Adrenal gland (tissue), 12 donors: ENCODE data around the gene ATN1. TPM values are rescaled to one million over a fixed set of nuclear protein-coding genes. Genes with fewer than 3 reads are reported as not detected.

Experiments used
- DNase-seq, 7 donors: peaks; one replicate each; pipeline ENCODE4 v3.0.0-alpha.2; 2019 to 2020
- H3K27ac ChIP-seq, 5 donors: fragments of 200-600 bp; sonication (generic) in 4 of 5; 1 replicate in 3 of 5; 2 replicates in 2 of 5; pipeline versions ENCODE4 v1.5.1 to v1.8.0; 2016 to 2020; ENCODE audit warnings: mild to moderate bottlenecking in 1 of 5
- H3K27me3 ChIP-seq: fragments of 200-600 bp; 2 replicates; pipeline ENCODE4 v1.8.0; 2021
- H3K36me3 ChIP-seq, 2 donors: fragments of 200-600 bp; replicated peaks in 1 of 2; 1 replicate in 1 of 2; 2 replicates in 1 of 2; pipeline versions ENCODE4 v1.5.1 to v1.8.0; 2018 to 2022
- H3K4me1 ChIP-seq, 2 donors: fragments of 200-600 bp; replicated peaks in 1 of 2; 1 replicate in 1 of 2; 2 replicates in 1 of 2; pipeline versions ENCODE4 v1.5.1 to v1.8.0; 2018 to 2021
- H3K4me3 ChIP-seq, 4 donors: fragments of 200-600 bp; sonication (generic) in 3 of 4; one replicate each; pipeline ENCODE4 v1.5.1; 2016 to 2018
- H3K9me3 ChIP-seq, 3 donors: fragments of 200-600 bp; sonication (generic) in 1 of 3; replicated peaks in 1 of 3; 1 replicate in 2 of 3; 2 replicates in 1 of 3; pipeline versions ENCODE4 v1.5.1 to v1.8.0; 2016 to 2021
- CTCF ChIP-seq, 6 experiments: fragments of 450-650 bp in 4 of 6; fragments of 200-600 bp in 2 of 6; sonication (generic) in 1 of 6; IDR thresholded peaks; 1 replicate in 5 of 6; 2 replicates in 1 of 6; pipeline versions ENCODE4 v1.5.1 to v1.8.0; 2016 to 2021; ENCODE audit warnings: antibody characterized with exemption in 6 of 6, mild to moderate bottlenecking in 2 of 6, moderate library complexity in 1 of 6
- POLR2A ChIP-seq, 2 donors: fragments of 450-650 bp; IDR thresholded peaks; one replicate each; pipeline ENCODE4 v1.6.1; 2017; ENCODE audit warnings: antibody characterized with exemption in 2 of 2, mild to moderate bottlenecking in 2 of 2, moderate library complexity in 1 of 2
- WGBS, 4 donors: extraction: QIAGEN DNeasy Blood & Tissue Kit in 2 of 4; methylation state at CpG; one replicate each; pipeline versions ENCODE4 v1.1.5 to v1.1.7; 2013 to 2017; 5-methylcytosine and 5-hydroxymethylcytosine counted together
- intact Hi-C, 2 donors: fragments of 100-400 bp; cut with DNase I; formaldehyde crosslinking; loops; one replicate each; pipeline versions ENCODE4 v1.14.1 to v1.15.0; 2022 to 2023
- polyA plus RNA-seq, 3 donors: library from polyadenylated mRNA; stranded (reverse); fragments of 200-250 nt in 2 of 3; fragments of 350-450 nt in 1 of 3; fragmentation: Illumina TruSeq in 1 of 3; extraction: RNeasy Lipid Tissue Mini Kit (QIAGEN cat#74804) in 1 of 3; gene quantifications; one replicate each; pipeline ENCODE4 v1.2.3, GENCODE V29; 2013 to 2014
- total RNA-seq, 9 donors: library from RNA; depleted of rRNA in 4 of 9; stranded (reverse); fragments of >200 nt in 4 of 9; fragments of 120-200 nt in 1 of 9; fragmentation: NEBNext Ultra II Directional in 1 of 9; extraction: Animal tissue kit (Norgen Biotek cat#: 25700) in 1 of 9; gene quantifications; one replicate each; pipeline versions ENCODE4 v1.1.0 to v1.2.4, GENCODE V29; 2013 to 2023
- donor health status: healthy with polysubstance abuse.
- donor health status: Bipolar disorder and iron deficiency.
- donor health status: DM: yes; HTN: yes; CAD: no.
- donor health status: DM: no; HTN: no; CAD: no.
- donor health status: DM: no; HTN: no; CAD: no.
- donor health status: DM: yes; HTN: yes; CAD: no.

Gene ATN1
- total and polyA plus RNA-seq, 12 donors = 8.8 to 482 (median 110) TPM

GRCh38 chr12:6966351-6966750 is 38.6 kb downstream of the ATN1 start:
- H3K4me3 ChIP-seq = no peak overlapping the region
- peaks cover 0 to 35% of the 10 kb centered on the region in 2 donors for H3K36me3 ChIP-seq
- no peaks in the 10 kb centered on the region for H3K27me3 ChIP-seq
- TF ChIP-seq CTCF (IDR thresholded peaks at IDR 0.05) (no peak), POLR2A (IDR thresholded peaks at IDR 0.05) (no peak)
- H3K4me1 ChIP-seq = peaks cover 31 to 34% of the 10 kb centered on the region in 2 donors
- intact Hi-C loops = loop anchor here in 1 of 2 donors (10.0 kb wide), 1 partner anchor 148 kb away; no protein-coding TSS in a partner anchor
- 60 to 80% (median 70%) methylated on average over 7 of the region's 7 CpGs for WGBS, 4 donors
- peak overlapping the region in 3 of 5 donors; percentile 56 to 88 (median 86) for H3K27ac ChIP-seq
- no peak for DNase-seq
- no peaks in the 10 kb centered on the region for H3K9me3 ChIP-seq

- H3K27me3 ChIP-seq = no peaks in the 10 kb centered on the region
- TF ChIP-seq POLR2A (IDR thresholded peaks at IDR 0.05) = no peak
- no peak for TF ChIP-seq CTCF (IDR thresholded peaks at IDR 0.05)
- peaks cover 30 to 33% of the 10 kb centered on the region in 2 donors for H3K4me1 ChIP-seq
- no peak overlapping the region for H3K4me3 ChIP-seq
- no peak for DNase-seq
- intact Hi-C loops = loop anchor here in 1 of 2 donors (10.0 kb wide), 1 partner anchor 147 kb away; no protein-coding TSS in a partner anchor
- H3K9me3 ChIP-seq = no peaks in the 10 kb centered on the region
- H3K36me3 ChIP-seq = peaks cover 0 to 35% of the 10 kb centered on the region in 2 donors
- WGBS, 4 donors = 75 to 82% (median 77%) methylated on average over 9 to 10 of the region's 10 CpGs
- peak overlapping the region in 1 of 5 donors; percentile 96 for H3K27ac ChIP-seq
These were observed 39.9 kb downstream of the ATN1 start for GRCh38 chr12:6967651-6968100.

GRCh38 chr12:6968426-6968825 is 40.7 kb downstream of the ATN1 start:
- DNase-seq = no peak
- 50 to 71% (median 67%) methylated on average over 4 to 9 of the region's 9 CpGs for WGBS, 4 donors
- Histone ChIP-seq H3K9me3 (no peaks in the 10 kb centered on the region), H3K4me3 (no peak overlapping the region), H3K27me3 (no peaks in the 10 kb centered on the region), H3K27ac (peak overlapping the region in 1 of 5 donors; percentile 96), H3K4me1 (peaks cover 30 to 33% of the 10 kb centered on the region in 2 donors), H3K36me3 (peaks cover 0 to 35% of the 10 kb centered on the region in 2 donors)
- intact Hi-C loops = loop anchor here in 1 of 2 donors (10.0 kb wide), 1 partner anchor 146 kb away; no protein-coding TSS in a partner anchor
- no peak for TF ChIP-seq POLR2A (IDR thresholded peaks at IDR 0.05)

GRCh38 chr12:6970096-6970527 is 42.4 kb downstream of the ATN1 start:
- no peak for TF ChIP-seq CTCF (IDR thresholded peaks at IDR 0.05)
- no peak for TF ChIP-seq POLR2A (IDR thresholded peaks at IDR 0.05)
- peak overlapping the region; percentile 5 to 96 (median 88) for H3K27ac ChIP-seq
- no peaks in the 10 kb centered on the region for H3K27me3 ChIP-seq
- peaks cover 0 to 49% of the 10 kb centered on the region in 2 donors for H3K36me3 ChIP-seq
- H3K4me3 ChIP-seq = peak overlapping the region; percentile 78 to 94 (median 94)
- DNase-seq = peak in 5 of 7 donors; percentile 46 to 67 (median 55)
- peaks cover 26 to 27% of the 10 kb centered on the region in 2 donors for H3K4me1 ChIP-seq
- 0 to 1% (median 0%) methylated on average over 18 to 31 of the region's 31 CpGs; no CpG with 5 or more reads in 1 of the 4 donors for whole genome bisulfite sequencing, 4 donors
- intact Hi-C loops = no loop called here
- H3K9me3 ChIP-seq = no peaks in the 10 kb centered on the region

GRCh38 chr12:6974180-6974579 is 46.4 kb downstream of the ATN1 start:
- H3K27me3 ChIP-seq = no peaks in the 10 kb centered on the region
- intact Hi-C loops = no loop called here
- DNase-seq = peak in 1 of 7 donors; percentile 5
- peaks cover 15 to 17% of the 10 kb centered on the region in 2 donors for H3K4me1 ChIP-seq
- H3K27ac ChIP-seq = no peak overlapping the region
- no peak overlapping the region for H3K4me3 ChIP-seq
- 88 to 100% (median 91%) methylated on average over 4 to 6 of the region's 6 CpGs for WGBS, 4 donors
- TF ChIP-seq CTCF (IDR thresholded peaks at IDR 0.05) (no peak), POLR2A (IDR thresholded peaks at IDR 0.05) (no peak)
- H3K9me3 ChIP-seq = no peaks in the 10 kb centered on the region
- peaks cover 0 to 54% of the 10 kb centered on the region in 2 donors for H3K36me3 ChIP-seq
